Vagina (tissue), 2 donors: ENCODE results near the gene HCN3.

Experiments
- POLR2A ChIP-seq, 2 donors: fragments of 450-650 bp; IDR thresholded peaks; one replicate each; pipeline ENCODE4 v1.6.1; 2017; ENCODE audit warnings: antibody characterized with exemption in 2 of 2, mild to moderate bottlenecking in 2 of 2, moderate library complexity in 2 of 2
- TF ChIP-seq, protein P1 (sequence below), 3 experiments: fragments of 450-650 bp in 2 of 3; fragments of 200-600 bp in 1 of 3; sonication (generic) in 1 of 3; IDR thresholded peaks; one replicate each; pipeline ENCODE4 v1.5.1; 2017 to 2019; ENCODE audit warnings: antibody characterized with exemption in 3 of 3, mild to moderate bottlenecking in 2 of 3, moderate library complexity in 2 of 3

- TF ChIP-seq, protein P1, sequence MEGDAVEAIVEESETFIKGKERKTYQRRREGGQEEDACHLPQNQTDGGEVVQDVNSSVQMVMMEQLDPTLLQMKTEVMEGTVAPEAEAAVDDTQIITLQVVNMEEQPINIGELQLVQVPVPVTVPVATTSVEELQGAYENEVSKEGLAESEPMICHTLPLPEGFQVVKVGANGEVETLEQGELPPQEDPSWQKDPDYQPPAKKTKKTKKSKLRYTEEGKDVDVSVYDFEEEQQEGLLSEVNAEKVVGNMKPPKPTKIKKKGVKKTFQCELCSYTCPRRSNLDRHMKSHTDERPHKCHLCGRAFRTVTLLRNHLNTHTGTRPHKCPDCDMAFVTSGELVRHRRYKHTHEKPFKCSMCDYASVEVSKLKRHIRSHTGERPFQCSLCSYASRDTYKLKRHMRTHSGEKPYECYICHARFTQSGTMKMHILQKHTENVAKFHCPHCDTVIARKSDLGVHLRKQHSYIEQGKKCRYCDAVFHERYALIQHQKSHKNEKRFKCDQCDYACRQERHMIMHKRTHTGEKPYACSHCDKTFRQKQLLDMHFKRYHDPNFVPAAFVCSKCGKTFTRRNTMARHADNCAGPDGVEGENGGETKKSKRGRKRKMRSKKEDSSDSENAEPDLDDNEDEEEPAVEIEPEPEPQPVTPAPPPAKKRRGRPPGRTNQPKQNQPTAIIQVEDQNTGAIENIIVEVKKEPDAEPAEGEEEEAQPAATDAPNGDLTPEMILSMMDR (IDR thresholded peaks at IDR 0.05) = no peak
- TF ChIP-seq POLR2A (IDR thresholded peaks at IDR 0.05) = no peak
These were observed 44.6 kb downstream of the HCN3 start for GRCh38 chr1:155321639-155322503.
